C4-2B (cell line): ENCODE measurements around the gene MICAL3.

ENCODE experiments used
- H3K27ac ChIP-seq: fragments of 450-650 bp; 2 replicates; pipeline ENCODE4 v1.5.1; 2017
- CTCF ChIP-seq: fragments of 450-650 bp; conservative IDR thresholded peaks from 2 replicates; pipeline ENCODE4 v1.5.1; 2017; ENCODE audit warnings: mild to moderate bottlenecking
- ZFX ChIP-seq: fragments of 450-650 bp; IDR thresholded peaks from 2 replicates; pipeline ENCODE4 v1.6.1; 2017

Gene MICAL3

GRCh38 chr22:18070041-18070440, 45.7 kb upstream of the MICAL3 start:
- H3K27ac ChIP-seq, result peak overlapping the region; percentile 74; the same call in 1 of the 2 replicates
- TF ChIP-seq ZFX (no peak), CTCF (no peak)

GRCh38 chr22:18069041-18069440, 44.7 kb upstream of the MICAL3 start:
- TF ChIP-seq CTCF, result no peak
- TF ChIP-seq ZFX, result no peak
- H3K27ac ChIP-seq, result no peak overlapping the region

GRCh38 chr22:18068381-18068988, 44.1 kb upstream of the MICAL3 start:
- TF ChIP-seq CTCF, result no peak
- no peak for TF ChIP-seq ZFX
- H3K27ac ChIP-seq, result no peak overlapping the region

- TF ChIP-seq ZFX, result no peak
- TF ChIP-seq CTCF, result no peak
- no peak overlapping the region for H3K27ac ChIP-seq
Observed at GRCh38 chr22:18067548-18068341, 43.4 kb upstream of the MICAL3 start.

GRCh38 chr22:18067121-18067520, 42.8 kb upstream of the MICAL3 start:
- TF ChIP-seq CTCF (no peak), ZFX (no peak)
- H3K27ac ChIP-seq, result no peak overlapping the region

GRCh38 chr22:18066181-18066859, 42.0 kb upstream of the MICAL3 start:
- no peak overlapping the region for H3K27ac ChIP-seq
- TF ChIP-seq ZFX, result no peak
- TF ChIP-seq CTCF, result no peak

- TF ChIP-seq ZFX, result no peak
- no peak overlapping the region for H3K27ac ChIP-seq
Observed at GRCh38 chr22:18065256-18065655, 40.9 kb upstream of the MICAL3 start.
